CD4-positive, alpha-beta T cell treated with Interleukin-21 for 1 hour (primary cell): ENCODE data around the gene CDCP1.
A peak's percentile ranks its signal among the peaks of the same experiment; 100 is the strongest.

Source experiments
- DNase-seq: peaks from one replicate; pipeline ENCODE4 v3.0.0-alpha.2; 2020

Gene CDCP1

DNA sequence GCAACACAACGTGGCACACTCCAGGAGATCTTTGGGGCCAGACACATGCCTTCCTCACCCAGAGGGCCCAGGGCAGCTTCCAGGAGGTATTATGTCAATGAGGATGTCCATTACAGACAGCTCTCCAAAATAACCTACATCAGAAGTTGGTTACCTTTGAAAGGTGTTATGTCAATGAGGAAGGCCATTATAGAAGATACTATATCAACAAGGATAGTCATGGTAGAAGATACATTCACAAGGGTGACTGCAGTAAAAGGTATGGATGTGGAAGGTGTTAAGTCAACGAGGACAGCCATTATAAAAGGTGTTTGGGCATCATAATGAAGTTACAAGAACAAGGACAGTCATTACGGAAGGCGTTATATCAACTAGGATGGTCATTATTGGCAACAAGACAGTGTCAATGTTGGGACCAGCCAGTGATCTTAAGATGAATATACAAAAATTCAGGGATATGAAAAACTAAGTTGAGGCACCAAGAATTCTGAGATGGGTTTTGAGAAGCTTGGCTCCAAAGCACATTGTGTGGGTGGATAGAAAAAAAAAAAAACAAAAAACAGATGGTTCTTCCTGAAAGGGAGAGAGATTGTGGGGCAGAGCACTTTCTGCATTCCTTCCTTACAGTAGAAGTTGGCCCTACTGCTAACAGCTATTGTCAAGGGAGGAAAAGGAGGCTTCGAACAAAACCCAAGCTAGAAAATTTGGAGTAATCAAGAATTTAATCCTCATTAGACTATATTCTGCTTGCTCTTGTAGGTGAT lies 11.2 kb downstream of the CDCP1 start:
- DNase-seq = no peak

DNA sequence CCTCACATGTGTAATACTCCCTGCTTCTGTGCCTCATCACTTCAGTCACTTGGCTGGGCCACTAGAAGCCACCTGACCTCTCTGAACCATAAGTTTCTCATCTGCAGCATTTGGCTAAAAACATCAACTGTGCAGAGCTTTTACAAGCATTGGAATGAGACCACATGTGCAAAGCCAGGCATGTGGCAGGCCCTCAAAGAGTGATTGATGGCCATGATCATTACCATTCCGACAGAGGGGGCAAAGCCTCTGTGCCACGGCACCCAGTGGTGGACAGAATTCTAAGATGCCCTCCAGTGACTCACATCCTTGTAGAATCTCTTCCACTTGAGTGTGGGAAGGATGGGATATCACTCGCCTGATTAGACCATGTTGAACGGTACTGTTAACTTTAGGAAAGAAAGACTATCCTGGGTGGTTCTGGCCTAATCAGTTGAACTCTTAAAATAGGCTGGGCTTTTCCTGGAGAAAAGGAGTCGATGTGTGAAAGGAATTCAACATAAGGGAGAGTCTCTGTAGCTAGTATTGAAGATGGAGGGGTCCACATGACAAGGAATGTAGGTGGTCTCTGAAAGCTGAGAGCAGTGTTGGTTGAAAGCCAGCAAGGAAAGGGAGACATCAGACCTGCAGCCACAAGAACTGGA lies 13.5 kb downstream of the CDCP1 start:
- no peak for DNase-seq

DNA sequence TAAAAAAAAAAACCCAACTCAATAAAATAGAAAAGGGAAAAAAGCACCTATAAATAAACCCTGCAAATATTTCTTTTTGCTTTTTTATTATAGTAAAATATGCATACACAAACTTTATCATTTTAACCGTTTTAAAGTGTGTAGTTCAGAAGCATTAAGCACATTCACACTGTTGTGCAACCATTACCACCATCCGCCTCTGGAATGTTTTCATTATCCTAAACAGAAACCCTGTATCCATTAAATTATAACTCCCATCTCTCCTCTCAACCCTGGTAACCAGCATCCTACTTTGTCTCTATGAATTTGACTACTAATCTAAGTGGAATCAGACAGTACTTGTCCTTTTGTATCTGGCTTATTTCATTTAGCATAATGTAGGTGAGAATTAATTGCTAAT lies 15.0 kb downstream of the CDCP1 start:
- DNase-seq = no peak

DNA sequence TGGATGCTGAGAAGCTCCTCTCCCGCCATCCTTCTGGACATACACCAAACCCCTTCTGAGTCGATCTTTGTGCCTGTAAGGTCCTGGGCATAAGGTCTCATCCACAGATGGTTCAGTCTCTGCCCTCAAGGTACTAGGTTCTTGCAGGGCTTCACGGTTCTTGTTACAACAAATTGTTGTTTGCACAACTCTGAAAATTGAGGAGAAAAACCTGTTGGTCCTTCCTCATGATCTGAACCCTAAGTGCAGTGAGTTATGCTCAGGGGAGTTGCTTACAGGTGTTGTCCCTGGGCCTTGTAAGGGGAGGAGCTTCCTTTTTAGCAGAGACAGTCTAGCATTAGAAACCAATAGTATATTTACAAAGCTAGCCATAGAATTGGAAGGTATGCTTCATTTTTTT lies 15.7 kb downstream of the CDCP1 start:
- no peak for DNase-seq

DNA sequence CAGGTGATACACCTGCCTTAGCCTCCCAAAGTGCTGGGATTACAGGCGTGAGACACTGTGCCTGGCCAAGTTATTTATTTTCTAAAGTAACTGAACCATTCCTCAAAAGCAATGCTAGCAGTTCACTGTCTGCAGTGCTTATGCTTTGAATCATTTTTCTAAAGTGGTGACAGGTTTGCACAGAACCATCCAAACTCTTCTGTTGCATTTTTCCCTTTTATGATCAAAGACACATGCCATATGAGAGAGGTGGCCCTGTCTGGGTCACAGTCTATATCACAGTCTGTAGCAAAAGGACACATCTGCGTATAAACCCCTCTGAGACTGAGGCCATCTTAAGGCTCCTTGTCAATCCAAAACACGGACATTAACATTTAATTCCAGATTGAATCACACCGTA lies 17.2 kb downstream of the CDCP1 start:
- no peak for DNase-seq

DNA sequence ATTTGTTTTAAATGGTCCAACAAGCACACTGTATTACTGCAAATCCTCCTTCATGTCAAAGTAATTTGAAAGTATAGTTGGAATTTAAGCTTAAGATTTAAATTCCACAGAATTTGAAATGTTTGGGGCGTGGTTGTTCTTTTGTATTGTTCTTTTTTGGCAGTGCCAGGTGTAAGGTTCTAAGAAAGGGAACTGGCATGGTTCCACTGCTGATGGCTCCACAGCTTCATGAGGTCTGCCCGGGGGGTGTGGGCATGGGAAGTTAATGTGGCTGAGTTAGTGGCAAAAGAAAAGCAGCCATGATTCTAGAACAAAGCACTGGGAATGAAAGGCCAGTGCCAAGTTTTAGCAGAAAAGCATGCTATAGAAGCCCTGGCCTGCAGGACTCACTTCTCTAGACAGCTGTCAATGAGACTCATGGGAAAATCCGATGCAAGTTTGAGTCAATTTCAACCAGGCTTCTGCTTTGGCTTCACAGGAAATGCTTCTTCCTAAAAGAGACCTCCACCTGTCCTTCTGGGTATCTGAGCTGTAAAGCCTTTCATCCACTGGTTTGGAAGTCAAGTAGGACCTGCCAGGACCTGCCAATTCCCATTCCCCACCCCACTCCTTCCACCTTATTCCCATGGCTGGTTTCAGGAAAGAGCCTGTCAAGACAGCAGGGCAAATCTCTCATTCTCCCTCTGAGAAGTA lies 18.9 kb downstream of the CDCP1 start:
- no peak for DNase-seq

DNA sequence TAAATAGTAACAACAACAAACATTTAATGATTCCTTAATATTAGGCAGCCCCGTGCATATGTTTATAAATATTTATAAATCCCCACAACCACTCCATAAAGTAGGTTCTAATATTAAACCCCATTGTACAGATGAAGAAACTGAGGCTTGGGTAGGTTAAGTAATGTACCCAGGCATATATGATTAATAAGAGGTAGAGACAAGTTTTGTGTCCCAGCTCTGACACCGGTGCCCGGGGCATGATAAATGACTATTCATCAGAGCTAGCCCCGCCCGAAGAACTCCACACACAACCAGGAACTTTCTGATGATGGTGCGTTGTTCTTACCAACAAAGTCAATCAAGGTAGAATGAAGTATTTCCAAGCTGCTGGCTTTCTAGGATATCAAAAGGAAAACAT lies 19.4 kb downstream of the CDCP1 start:
- no peak for DNase-seq

DNA sequence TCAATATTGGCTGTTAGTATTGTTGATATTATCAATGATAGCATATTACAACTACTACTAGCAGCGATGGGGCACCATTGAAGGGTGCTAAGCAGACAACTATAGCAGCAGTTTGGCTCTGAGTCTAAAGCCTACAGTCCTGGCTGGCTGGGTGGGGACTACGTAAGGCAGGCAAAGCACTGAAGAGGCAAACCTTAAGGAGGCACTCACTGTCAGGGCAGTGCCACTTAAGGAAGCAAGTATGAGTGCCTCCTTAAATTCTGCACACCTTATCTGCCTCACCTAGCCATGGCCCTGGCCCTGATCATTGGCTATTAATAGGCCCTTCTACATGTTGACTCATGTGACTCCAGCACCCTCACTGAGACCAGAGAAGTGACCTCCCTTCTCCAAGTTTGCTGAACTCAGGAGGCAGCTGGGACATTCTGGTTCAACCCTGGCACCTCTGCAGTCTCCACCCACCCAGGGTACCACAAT lies 20.6 kb downstream of the CDCP1 start:
- DNase-seq = no peak

DNA sequence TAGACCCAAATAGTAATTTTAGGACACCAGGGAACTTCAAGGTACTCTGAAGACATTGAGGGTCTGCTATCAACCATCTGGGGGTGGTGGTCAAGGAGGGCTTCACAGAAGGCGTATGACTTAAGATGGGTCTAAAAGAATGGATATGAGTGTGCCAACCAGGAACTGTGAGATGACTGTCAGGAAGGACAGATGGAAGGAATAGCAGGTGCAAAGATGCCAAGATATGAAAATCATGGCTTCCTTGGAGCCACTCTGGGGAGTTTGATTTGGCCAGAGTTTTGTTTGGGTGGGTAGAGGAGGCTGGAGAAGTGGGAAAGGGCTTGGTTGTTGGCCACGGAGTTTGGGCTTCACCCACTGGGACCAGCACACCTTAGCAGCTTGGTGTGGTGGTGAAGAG lies 21.2 kb downstream of the CDCP1 start:
- DNase-seq = no peak

DNA sequence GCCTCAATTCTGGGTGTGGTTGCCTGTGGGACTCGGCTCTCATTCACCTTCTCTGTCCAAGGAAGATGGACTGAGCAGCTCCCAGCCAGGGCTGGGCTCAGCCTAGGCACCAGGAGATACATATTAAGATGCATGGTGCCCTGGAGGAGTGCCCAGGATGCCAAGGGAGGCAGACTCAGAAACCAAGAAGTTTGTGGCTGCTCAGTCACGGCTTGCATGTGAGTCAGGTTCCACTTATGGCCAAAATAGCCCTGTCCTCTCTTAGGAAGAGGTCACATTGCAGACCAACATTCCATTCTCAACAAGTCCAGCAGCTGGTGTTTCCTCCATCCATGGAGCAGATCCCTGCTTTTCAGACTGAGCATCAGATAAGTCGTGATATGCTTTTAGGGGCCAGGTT lies 21.8 kb downstream of the CDCP1 start:
- no peak for DNase-seq

DNA sequence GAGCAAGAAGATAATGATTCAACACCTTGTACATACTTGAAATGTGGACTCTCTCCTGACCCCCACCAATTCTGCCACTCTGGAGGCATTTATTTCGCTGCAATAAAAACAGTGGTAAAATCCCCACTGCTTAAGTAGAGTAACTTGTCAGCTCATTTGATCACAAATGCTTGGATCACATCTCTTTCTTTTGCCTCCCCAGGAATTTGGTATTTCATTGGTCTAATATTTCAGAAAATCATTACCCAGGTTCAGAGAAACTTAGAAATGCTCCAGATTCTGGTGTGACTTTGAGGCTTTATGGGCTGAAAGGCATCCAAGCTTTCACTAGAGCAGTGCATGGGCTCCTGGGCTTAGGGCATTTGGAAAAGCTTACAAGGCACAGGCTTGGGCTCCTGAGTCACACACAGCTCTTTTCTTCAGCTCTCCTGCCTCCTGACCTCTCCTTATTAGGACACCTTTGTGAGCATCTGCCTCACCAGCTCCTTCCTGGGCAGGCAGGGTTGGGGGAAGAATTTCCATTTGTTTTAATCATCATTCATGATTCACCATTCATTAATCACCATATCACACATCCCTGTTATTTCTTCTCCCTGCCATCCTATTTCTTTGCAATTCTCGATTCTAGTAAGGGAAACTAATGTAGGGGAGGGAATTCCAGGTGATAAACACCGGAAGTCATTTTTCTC lies 22.5 kb downstream of the CDCP1 start:
- no peak for DNase-seq

DNA sequence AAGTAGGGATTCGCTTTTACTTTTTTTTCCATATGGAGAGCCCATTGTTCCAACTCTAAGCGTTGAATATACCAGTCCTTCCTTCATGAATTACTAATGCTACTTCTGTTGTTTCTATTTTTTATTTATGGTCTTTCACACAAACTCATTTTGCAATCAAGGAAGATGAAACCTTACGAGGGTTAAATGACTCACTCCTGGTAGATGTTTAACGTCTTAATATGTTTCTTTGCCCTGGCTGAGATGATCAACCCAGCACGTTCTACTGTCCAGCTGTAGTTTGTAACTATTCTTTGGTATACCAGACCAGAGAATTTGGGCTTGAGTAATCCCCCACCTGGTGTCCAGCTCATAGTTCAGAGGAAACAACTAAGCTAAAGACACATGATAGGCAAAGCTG lies 23.1 kb downstream of the CDCP1 start:
- DNase-seq = no peak

DNA sequence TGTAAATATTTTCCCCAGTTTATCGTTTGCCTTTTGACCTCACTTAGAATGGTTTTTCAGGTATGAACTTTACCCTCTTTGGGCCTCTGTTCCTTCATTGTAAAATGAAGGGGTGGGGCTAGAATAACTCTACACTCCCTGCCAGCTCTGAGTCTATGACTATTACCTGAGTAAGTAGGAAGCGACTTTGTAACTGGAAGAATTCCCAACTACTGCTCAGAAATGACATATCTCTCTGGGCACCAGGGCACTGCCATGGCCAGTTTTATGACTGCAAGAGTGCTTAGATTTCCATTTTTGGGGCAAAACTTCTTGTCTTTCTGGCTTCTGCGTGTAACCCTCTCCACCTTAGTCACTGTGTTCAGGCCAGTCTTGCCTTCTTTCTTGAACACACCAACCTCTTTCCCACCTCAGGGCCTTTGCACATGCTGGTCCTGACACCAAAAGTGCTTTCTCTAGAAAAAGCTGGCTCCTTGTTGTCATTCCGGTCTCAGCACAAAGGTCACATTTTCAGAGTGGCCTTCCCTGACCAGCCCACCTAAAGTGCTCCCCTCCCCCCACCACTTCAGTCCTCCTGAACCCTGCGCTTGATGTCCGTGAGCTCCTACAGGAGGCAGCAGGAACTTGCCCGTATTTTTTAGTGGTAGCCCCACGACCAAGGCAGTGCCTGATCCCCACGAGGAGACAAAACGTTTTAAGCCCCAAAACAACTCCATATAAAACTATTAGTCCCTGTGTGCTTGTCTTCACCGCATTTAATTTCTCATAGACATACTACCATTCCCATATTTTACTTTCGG lies 25.6 kb downstream of the CDCP1 start:
- no peak for DNase-seq

DNA sequence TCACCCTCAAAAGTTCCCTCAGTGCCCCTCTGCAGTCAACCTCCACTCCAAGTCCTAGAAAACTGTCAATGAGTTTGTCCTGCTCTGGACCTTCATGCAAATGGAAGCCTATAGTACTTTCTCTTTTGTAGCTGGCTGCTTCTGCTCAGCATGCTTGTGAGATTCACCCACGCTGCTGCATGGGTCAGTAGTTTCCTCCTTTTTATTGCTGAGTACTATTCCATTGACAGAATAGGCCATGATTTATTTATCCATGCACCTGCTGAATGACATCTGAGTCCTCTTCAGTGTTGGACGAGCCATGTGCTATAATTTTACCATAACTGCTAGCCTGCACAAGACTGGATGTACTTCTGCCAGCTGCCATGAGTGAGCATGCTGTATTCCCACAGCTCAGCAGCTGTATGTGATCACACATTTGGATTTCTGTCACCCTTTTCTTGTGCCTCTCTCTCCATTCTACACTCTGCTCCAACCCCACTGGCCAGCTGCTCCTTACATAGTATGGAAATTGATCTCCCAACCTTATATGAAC lies 26.3 kb downstream of the CDCP1 start:
- DNase-seq = no peak

DNA sequence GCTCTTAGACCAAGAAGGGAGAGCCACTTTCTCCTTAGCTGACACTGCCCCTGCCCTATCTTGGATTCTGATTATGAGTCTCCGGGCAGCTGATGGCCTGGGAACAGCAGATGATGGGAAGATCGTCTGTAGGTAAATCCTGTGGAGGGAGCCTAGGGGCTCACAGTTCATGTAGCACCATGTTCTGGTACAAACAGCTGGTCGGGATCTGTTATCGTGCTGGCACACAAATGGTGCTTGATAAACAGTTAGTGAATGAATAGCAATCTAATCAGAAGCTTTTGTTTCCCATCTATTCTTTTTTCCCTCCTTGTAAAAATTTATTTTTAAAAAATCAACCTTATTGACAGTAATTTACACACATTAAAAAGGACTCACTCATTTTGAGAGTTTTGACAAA lies 26.8 kb downstream of the CDCP1 start:
- DNase-seq = no peak

DNA sequence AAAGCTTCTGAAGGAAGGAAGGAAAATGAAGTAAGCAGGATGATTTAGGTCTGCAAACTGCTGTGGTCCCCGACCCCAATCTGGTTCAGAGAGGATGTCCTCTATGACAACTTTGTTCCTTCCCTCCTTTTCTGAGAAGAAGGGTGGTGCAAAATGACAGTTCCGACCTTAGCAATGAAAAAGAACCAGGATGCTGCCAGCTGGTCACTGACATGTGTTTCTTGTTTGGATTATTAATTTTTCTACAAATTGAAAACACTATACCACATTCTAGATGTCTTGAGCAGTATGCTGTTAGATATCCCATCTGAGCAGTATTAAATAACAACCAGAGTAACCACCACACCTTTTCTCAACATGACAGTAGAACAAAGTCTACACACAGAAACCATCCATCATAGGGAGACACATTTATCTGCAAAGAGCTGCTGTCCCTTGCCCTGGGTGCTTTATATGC lies 27.5 kb downstream of the CDCP1 start:
- no peak for DNase-seq

DNA sequence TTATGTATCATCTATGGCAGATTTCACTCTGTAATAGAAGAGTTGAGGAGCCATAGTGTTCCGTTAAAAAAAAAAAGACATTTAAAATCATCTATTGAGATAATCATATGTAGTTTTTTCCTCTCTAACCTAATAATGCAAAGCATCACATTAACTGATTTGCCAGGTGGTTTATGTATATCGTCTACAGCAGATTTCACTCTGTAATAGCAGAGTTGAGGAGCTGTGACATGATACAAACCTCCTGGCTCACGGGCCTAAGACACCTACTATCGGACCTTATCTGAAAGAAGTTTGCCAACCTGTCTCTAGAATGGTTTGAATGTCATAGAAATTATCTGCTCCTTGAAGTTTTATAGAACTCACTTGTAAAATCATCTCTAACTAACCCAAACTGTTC lies 29.8 kb downstream of the CDCP1 start:
- DNase-seq = no peak

DNA sequence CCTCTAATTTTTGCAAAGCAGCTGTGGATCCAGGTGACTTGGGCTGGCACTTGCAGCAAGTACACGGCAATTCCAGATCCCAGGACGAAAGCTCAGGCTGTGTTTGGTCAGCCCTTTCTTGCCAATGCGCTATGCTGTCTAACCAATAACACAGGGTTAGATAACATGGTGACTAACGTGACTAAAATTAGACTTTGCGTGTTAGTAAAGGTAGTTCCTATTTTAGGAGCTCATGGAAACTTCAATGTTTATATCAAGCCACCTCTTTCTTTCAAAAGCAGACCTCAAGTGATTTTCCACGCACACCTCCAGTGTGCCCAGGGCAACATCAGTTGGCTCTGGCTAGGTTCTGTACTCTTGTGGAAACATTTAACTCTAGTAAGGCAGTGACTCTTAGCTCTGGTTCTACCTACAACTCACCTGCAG lies 32.5 kb downstream of the CDCP1 start:
- DNase-seq = no peak

DNA sequence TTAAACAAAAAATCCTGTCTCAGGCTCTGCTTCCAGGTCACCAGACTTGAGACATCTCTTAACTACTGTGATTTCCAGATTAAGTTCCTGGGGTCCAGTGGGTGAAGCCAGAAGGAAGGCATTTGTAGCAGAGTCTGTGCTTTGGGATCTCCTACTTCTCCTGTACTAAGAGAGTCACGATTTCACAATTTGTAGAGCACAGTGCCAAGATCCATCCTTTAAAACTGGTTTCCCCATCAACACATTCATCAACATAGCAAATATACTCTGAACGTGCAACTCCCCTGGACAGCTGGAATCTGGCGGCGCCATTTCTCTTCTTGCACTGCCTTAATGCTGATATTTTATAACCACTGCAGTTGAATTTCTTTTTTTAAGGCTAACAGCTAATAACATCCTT lies 33.2 kb downstream of the CDCP1 start:
- DNase-seq = no peak

DNA sequence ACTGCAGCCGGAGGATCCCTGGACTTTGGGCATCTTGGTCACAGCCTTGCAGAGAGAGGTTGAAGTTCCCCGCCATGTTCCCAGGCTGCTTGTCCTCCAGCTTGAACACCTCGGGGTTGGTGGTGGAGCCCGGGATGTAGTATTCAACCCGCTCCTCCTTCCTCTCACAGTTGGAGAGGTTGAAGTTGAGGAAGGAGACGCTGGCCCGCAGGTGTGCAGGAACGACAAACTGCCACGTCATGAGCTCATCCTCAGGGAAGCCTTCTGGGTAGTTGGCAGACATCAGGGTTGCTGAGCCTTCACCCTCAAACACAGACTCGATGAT lies 35.7 kb downstream of the CDCP1 start:
- no peak for DNase-seq

DNA sequence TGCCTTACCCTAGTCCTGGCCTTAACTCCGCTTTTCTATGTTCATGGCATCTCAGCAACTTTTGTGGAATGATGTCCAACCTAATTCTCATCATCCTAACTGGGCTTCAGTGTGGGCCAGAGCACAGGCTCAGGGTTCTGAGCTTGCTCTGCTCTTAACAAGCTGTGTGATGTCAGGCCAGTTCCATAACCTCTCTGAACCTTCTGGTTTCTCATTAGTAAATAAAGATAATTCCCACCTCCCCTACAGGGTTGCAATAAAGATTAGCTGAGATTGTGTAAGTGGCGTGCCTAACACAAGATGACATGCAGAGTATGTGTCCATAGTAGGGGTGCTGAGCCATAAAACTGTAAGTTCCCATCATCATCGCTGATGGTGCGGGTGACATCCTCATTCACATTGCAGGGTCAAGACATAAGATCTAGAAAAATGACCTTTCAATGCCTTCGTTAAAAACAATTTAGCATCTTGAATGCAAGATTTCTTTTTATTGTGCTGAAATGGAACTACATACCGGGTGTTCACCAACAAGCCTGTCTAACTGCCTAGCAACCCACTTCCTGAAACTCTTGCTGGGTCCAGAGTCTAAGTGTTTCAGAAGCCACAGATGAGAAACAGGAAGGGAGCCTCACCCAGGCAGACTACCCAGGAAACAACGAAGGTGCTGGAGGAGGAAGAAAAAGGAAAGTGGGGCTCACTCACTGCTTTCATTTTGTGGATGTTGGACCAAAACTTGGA lies 36.2 kb downstream of the CDCP1 start:
- DNase-seq = peak; percentile 49

DNA sequence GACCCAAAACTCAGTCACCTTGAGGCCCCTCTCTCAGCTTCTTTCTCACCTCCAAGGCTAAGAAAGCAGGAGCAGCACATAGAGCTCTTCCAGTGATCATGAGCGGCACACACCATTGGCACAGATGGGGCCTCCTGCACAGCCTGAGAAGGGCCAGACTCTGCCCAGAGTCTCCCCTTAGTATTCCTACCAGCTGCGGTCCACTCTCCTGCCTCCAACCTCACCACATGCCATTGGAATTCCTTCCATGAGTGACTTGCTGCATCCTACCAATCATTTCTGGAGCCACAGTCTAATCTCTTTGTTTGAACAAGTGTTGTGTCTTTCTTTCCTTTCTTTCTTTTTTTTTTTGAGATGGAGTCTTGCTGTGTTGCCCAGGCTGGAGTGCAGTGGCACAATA lies 39.3 kb downstream of the CDCP1 start:
- DNase-seq = no peak
